Vagina (tissue), 2 donors: Measurements from ENCODE around the gene MEX3A.

Experiments
- CTCF ChIP-seq, 3 experiments: fragments of 450-650 bp in 2 of 3; fragments of 200-600 bp in 1 of 3; sonication (generic) in 1 of 3; IDR thresholded peaks; one replicate each; pipeline ENCODE4 v1.5.1; 2017 to 2019; ENCODE audit warnings: antibody characterized with exemption in 3 of 3, mild to moderate bottlenecking in 2 of 3, moderate library complexity in 2 of 3
- POLR2A ChIP-seq, 2 donors: fragments of 450-650 bp; IDR thresholded peaks; one replicate each; pipeline ENCODE4 v1.6.1; 2017; ENCODE audit warnings: antibody characterized with exemption in 2 of 2, mild to moderate bottlenecking in 2 of 2, moderate library complexity in 2 of 2

- peak in 1 of 3 experiments; percentile 35 for TF ChIP-seq CTCF (IDR thresholded peaks at IDR 0.05)
- TF ChIP-seq POLR2A (IDR thresholded peaks at IDR 0.05) = peak in 1 of 2 donors; percentile 4
Measured at GRCh38 chr1:156053768-156054499, 28.3 kb downstream of the MEX3A start, which contains the start of gene UBQLN4.
